Activated naive CD8-positive, alpha-beta T cell treated with anti-CD3 and anti-CD28 coated beads, Interleukin-2, amount 50 U/mL, for 16 hours (primary cell): Measurements from ENCODE around the gene MYH11.
"Not testable (repeated sequence)": the region's sequence is repeated elsewhere in the genome, so short reads cannot be mapped to it uniquely, and the experiment has no call there.

Experiments used
- DNase-seq: peaks from one replicate; pipeline ENCODE4 v3.0.0-alpha.2; 2020; ENCODE audit warnings: low read depth, low spot score

Gene MYH11

GRCh38 chr16:15674571-15674970 lies 182.3 kb downstream of the MYH11 start:
- DNase-seq, result no peak

DNA sequence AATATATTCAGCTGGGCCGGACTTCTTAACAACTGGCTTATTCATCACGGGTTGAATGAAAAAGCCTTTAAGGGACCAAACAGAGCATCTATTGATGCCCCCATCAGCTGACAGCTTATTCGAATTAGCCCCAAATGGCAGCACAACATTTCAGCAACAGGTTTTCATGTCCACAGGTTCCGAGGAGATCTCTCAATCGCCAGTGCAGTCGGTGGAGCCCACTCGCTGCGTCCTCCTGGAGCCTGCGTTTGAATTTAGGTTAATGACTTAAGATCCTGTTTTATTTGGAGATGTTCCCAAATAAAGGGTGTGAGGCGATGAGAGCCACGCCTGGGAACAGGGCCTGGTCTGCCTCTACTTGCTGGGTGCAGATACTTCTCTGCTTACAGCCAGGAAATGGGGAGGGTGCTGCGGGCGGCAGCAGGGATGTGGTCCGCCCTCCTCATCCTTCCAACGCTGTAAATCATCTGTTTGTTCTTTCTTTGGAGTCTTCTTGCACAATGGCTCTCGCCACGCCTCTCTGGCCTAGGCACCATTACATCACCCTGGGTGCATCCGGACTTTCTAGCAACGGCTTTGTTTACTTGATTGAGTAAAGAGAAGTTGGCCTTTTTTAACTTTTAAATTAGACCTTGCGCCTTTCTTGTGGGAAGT lies 184.2 kb downstream of the MYH11 start:
- DNase-seq, result no peak

DNA sequence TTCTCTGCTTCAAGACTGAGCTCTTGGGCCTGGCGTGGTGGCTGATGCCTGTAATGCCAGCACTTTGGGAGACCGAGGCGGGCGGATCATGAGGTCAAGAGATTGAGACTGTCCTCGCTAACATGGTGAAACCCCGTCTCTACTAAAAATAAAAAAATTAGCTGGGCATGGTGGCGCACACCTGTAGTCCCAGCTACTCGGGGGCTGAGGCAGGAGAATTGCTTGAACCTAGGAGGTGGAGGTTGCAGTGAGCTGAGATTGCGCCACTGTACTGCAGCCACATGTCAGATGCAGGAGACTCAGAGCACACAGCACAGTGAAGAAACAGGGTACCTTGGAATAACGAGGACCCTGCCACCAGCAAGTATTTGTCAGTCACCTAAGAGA lies 184.7 kb downstream of the MYH11 start:
- DNase-seq, result not testable (repeated sequence)

DNA sequence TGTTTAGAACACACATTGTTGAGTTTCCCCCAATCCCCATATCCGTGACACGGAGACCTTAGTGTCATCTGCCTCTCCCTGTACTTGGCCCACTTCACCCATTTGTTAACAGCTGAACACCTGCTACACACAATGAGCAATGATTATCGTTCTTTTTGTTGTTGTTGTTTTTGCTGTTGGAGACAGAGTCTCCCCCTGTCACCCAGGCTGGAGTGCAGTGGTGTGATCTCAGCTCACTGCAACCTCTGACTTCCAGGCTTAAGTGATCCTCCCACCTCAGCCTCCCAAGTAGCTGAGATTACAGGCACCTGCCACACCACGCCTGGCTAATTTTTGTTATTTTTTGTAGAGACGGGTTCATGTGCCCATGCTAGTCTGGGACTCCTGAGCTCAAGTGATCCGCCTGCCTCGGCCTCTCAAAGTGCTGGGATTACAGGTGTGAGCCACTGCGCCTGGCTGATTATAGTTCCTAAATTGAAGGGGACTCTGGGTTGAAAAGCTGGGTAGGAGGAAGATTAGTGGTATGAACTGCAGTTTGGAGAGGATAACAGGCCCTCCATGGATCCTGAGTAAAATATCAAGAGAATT lies 185.2 kb downstream of the MYH11 start:
- no peak for DNase-seq

- DNase-seq, result no peak
These were observed 189.6 kb downstream of the MYH11 start for GRCh38 chr16:15667091-15667742.

DNA sequence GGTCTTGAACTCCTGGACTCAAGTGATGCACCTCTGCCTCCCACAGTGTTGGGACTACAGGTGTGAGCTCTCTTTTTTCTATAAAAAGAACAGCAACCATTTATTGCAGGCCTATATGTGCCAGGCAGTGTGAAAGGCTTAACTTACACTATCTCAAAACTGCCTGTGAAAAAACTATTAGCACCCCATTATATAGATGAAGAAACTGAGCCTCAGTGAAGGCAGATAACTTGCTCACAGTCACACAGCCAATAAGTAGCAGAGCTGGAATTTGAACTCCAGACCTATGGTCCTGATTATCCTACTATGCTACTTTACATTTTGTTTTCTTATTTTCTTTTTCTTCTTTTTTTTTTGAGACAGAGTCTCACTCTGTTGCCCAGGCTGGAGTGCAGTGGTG lies 191.7 kb downstream of the MYH11 start:
- no peak for DNase-seq

DNA sequence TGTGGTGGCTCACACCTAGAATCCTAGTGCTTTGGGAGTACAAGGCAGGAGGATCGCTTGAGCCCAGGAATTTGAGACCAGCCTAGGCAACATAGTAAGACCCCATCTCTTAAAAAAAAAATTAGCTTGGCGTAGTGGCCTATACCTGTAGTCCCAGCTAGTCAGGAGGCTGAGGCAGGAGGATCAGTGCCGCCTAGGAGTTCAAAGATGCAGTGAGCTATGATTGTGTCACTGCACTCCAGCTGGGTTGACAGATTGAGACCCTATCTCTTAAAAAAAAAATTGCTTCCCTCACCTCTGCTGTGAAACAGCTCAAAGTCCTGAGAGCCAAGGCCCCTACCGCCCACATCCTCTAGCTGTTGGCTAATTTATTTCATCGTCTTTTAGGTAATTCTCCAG lies 196.6 kb downstream of the MYH11 start:
- DNase-seq, result no peak

DNA sequence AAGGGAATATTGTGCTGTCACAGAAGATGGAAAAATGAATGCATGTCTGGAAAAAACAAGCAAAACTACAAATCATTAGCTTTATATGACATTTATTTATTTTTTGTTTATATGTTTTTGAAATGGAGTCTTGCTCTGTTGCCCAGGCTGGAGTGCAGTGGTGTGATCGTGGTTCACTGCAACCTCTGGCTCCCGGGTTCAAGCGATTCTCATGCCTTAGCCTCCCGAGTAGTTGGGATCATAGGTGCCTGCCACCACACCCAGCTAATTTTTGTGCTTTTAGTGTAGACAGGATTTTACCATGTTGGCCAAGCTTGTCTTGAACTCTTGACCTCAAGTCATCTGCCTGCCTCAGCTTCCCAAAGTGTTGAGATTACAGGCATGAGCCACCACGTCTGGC lies 198.3 kb downstream of the MYH11 start:
- DNase-seq, result no peak

DNA sequence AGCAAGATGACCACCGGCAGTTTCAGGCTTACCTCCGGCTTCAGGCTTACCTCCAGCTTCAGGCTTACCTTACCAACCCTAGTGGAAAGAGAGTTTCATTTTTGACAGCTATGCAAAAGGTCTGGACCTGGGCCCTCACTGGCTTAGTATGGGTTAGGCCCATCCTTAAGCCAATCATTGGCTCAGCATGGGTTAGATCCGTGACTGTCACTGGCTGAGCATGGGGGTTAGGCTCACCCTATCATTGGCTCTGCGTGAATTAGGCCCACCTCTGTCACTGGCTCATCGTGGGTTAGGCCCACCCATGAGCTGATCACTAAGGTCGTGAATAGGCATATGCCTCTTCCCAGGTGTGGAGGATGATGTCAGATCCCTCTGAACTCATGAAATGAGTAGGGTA lies 198.7 kb downstream of the MYH11 start:
- no peak for DNase-seq

DNA sequence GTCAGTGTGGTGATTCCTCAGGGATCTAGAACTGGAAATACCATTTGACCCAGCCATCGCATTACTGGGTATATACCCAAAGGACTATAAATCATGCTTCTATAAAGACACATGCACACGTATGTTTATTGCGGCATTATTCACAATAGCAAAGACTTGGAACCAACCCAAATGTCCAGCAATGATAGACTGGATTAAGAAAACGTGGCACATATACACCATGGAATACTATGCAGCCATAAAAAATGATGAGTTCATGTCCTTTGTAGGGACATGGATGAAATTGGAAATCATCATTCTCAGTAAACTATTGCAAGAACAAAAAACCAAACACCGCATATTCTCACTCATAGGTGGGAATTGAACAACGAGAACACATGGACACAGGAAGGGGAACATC lies 201.3 kb downstream of the MYH11 start:
- DNase-seq, result not testable (repeated sequence)

DNA sequence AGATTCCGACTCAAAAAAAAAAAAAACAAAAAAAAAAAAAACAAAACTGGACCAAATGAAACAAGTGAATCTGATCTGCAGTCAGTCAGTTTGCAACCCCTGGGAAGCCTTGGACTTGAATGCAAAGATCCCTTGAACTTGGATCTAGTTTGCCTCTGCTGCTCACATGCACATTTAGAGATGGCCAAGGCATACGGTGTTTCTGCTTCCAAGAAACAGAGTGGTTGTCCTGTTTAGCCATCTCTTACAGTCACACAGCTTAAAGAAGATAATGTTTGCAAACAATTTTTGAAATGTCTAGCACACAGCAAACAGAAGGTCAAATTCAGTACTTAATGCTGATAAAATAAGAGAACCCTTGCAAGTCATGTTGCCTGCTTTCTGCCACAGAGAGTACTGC lies 202.2 kb downstream of the MYH11 start:
- no peak for DNase-seq

DNA sequence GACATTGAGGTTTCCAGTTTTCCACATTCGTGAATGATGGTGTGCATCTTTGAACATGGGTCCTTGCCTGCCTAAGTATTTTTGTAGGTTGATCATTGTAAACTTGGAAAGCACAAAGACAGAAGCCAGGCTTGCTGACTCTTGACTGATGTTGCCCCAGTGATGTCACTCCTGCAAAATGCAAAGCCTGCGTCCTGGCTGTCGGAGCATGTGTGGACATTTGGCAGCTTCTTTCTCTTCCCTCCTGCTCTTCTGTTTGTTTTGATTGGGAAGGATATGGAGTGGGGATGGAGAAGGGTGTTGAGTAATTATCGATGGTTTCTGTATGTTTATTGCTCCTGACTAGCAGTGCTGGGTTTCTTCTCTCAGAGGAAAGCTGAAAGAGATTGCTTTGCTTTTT lies 203.6 kb downstream of the MYH11 start:
- no peak for DNase-seq
